ENCODE measurements around the gene IL22RA2. TPM values are rescaled to one million over a fixed set of nuclear protein-coding genes. Genes with fewer than 3 reads are reported as not detected.

The IL22RA2 gene
- total and polyA plus RNA-seq, 4 donors, result 0.02 to 0.20 TPM; not detected in 2

- Histone ChIP-seq H3K4me1 (ENCODE audit: control insufficient read depth in 5 of 5, insufficient read depth in 5 of 5, low read length in 5 of 5) (peaks cover 0 to 2% (median 0%) of the 10 kb centered on the region in 5 donors), H3K27me3 (ENCODE audit: control insufficient read depth in 3 of 3, insufficient read depth in 3 of 3, low read length in 2 of 3) (no peaks in the 10 kb centered on the region), H3K27ac (ENCODE audit: low read depth in 1 of 2, low read length in 1 of 2) (no peak overlapping the region), H3K9ac (ENCODE audit: insufficient read depth in 1 of 2, low read length in 2 of 2) (no peak overlapping the region), H3K36me3 (ENCODE audit: control insufficient read depth in 4 of 4, insufficient read depth in 4 of 4, low read length in 4 of 4) (no peaks in the 10 kb centered on the region), H3K4me3 (no peak overlapping the region), H3K9me3 (ENCODE audit: control insufficient read depth in 4 of 4, insufficient read depth in 3 of 4, low read length in 3 of 4) (peaks cover 0 to 3% (median 0%) of the 10 kb centered on the region in 4 donors)
- 66 to 75% methylated on average over 4 of the region's 4 CpGs for WGBS, 2 donors
- no peak for DNase-seq
- no peak for ATAC-seq (ENCODE audit: insufficient read depth, low FRiP score)
- TF ChIP-seq, protein P1, sequence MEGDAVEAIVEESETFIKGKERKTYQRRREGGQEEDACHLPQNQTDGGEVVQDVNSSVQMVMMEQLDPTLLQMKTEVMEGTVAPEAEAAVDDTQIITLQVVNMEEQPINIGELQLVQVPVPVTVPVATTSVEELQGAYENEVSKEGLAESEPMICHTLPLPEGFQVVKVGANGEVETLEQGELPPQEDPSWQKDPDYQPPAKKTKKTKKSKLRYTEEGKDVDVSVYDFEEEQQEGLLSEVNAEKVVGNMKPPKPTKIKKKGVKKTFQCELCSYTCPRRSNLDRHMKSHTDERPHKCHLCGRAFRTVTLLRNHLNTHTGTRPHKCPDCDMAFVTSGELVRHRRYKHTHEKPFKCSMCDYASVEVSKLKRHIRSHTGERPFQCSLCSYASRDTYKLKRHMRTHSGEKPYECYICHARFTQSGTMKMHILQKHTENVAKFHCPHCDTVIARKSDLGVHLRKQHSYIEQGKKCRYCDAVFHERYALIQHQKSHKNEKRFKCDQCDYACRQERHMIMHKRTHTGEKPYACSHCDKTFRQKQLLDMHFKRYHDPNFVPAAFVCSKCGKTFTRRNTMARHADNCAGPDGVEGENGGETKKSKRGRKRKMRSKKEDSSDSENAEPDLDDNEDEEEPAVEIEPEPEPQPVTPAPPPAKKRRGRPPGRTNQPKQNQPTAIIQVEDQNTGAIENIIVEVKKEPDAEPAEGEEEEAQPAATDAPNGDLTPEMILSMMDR (IDR thresholded peaks at IDR 0.05; ENCODE audit: control extremely low read depth, extremely low read depth), result no peak
Observed at GRCh38 chr6:137105375-137105774, 68.1 kb downstream of the IL22RA2 start.

DNA sequence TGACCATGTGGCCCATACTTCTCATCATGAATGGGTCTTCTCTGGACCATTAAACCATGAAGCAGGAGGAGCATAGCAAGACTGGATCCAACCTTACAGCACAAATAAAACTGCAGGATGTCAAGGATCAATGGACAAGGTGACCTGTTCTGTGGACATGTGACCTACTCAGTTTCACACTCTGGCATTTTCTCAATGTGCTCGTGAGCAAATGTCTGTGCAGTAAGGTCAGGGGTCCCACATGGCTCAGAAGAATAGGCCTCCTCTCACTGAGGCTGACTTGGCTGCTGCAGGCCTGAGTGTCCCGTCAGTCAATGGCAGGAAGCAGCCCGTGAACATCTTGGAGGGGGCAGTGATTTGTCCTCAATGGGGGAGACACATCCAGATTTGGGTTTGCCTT, 68.5 kb downstream of the IL22RA2 start:
- Histone ChIP-seq H3K4me1 (ENCODE audit: control insufficient read depth in 5 of 5, insufficient read depth in 5 of 5, low read length in 5 of 5) (peaks cover 0 to 2% (median 0%) of the 10 kb centered on the region in 5 donors), H3K36me3 (ENCODE audit: control insufficient read depth in 4 of 4, insufficient read depth in 4 of 4, low read length in 4 of 4) (no peaks in the 10 kb centered on the region), H3K27ac (ENCODE audit: low read depth in 1 of 2, low read length in 1 of 2) (no peak overlapping the region), H3K9me3 (ENCODE audit: control insufficient read depth in 4 of 4, insufficient read depth in 3 of 4, low read length in 3 of 4) (peaks cover 0 to 3% (median 0%) of the 10 kb centered on the region in 4 donors), H3K4me3 (no peak overlapping the region), H3K9ac (ENCODE audit: insufficient read depth in 1 of 2, low read length in 2 of 2) (no peak overlapping the region), H3K27me3 (ENCODE audit: control insufficient read depth in 3 of 3, insufficient read depth in 3 of 3, low read length in 2 of 3) (no peaks in the 10 kb centered on the region)
- ATAC-seq (ENCODE audit: insufficient read depth, low FRiP score) (no peak), DNase-seq (no peak)
- TF ChIP-seq, protein P1 (IDR thresholded peaks at IDR 0.05; ENCODE audit: control extremely low read depth, extremely low read depth), result no peak
- 89 to 91% methylated on average over 3 of the region's 3 CpGs for WGBS, 2 donors

DNA sequence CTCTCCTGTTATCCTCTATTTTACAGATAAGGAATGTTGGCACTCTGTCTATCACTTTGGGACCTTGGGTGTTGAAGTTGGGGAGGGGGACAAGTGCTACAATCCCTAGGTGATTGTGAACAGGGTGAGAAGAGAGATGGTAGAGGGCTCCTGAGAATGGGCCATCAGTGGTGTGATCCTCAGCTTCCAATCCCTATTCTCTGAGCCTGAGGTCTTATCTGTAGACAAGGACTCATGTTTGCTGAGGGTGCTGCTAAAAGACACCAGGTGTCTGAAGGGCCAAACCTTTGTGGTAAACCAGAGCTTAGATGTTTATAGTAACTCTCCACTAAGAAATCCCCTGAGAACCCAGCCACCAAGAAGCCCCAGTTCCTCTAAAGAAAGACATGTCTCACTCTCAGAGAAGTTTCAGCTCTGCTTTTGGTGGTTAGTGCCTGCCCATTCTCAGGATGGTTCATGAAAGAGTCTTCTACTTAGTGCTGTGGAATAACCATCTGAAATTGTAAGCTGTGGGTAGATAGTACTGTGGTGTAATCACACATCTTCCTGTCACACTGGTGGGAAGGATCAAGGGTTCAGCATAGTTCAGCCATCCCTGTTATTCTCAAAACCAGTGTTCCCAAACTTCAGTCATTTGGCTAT, 70.5 kb downstream of the IL22RA2 start:
- Histone ChIP-seq H3K9me3 (ENCODE audit: control insufficient read depth in 4 of 4, insufficient read depth in 3 of 4, low read length in 3 of 4) (peaks cover 0 to under 1% (median 0%) of the 10 kb centered on the region in 4 donors), H3K9ac (ENCODE audit: insufficient read depth in 1 of 2, low read length in 2 of 2) (no peak overlapping the region), H3K36me3 (ENCODE audit: control insufficient read depth in 4 of 4, insufficient read depth in 4 of 4, low read length in 4 of 4) (no peaks in the 10 kb centered on the region), H3K4me3 (no peak overlapping the region), H3K27ac (ENCODE audit: low read depth in 1 of 2, low read length in 1 of 2) (no peak overlapping the region), H3K27me3 (ENCODE audit: control insufficient read depth in 3 of 3, insufficient read depth in 3 of 3, low read length in 2 of 3) (no peaks in the 10 kb centered on the region), H3K4me1 (ENCODE audit: control insufficient read depth in 5 of 5, insufficient read depth in 5 of 5, low read length in 5 of 5) (peaks cover 0 to 2% (median 0%) of the 10 kb centered on the region in 5 donors)
- DNase-seq (no peak), ATAC-seq (ENCODE audit: insufficient read depth, low FRiP score) (no peak)
- TF ChIP-seq, protein P1 (IDR thresholded peaks at IDR 0.05; ENCODE audit: control extremely low read depth, extremely low read depth), result no peak

Measured in lung (tissue), 12 donors.